WTC11 (cell line): ENCODE results near the gene OOSP4A. TPM values are rescaled to one million over a fixed set of nuclear protein-coding genes. Genes with fewer than 3 reads are reported as not detected.
A peak's percentile ranks its signal among the peaks of the same experiment; 100 is the strongest.

ENCODE experiments used
- ATAC-seq: fragments of 200-7000 bp; cut with Tn5 transposase; 2 replicates; pipeline ENCODE4 v1.10.0; 2021; ENCODE audit warnings: mild to moderate bottlenecking, moderate library complexity
- CTCF ChIA-PET: fragments of 300-600 bp; sonication (Branson Sonifier 250); formaldehyde crosslinking; loops from one replicate; lab custom pipeline; 2021; ENCODE audit warnings: antibody characterized with exemption; lab: Charles Lee
- POLR2A ChIA-PET: fragments of 350-600 bp; sonication (Branson Sonifier 250); formaldehyde crosslinking; loops from one replicate; lab custom pipeline; 2021; ENCODE audit warnings: antibody characterized with exemption; lab: Charles Lee
- DNase-seq: peaks from one replicate; pipeline ENCODE4 v3.0.0; 2021; ENCODE audit warnings: low spot score
- H3K27ac Mint-ChIP-seq: 2 replicates; pipeline ENCODE4 v1.8.0; 2021; ENCODE audit warnings: mixed read lengths
- H3K27me3 Mint-ChIP-seq: 2 replicates; pipeline ENCODE4 v1.8.0; 2021; ENCODE audit warnings: low read depth, mild to moderate bottlenecking, moderate library complexity, mixed read lengths
- H3K36me3 Mint-ChIP-seq: 2 replicates; pipeline ENCODE4 v1.8.0; 2021; ENCODE audit warnings: mixed read lengths
- H3K4me1 Mint-ChIP-seq: 2 replicates; pipeline ENCODE4 v1.8.0; 2022; ENCODE audit warnings: mixed read lengths
- H3K4me3 Mint-ChIP-seq: 2 replicates; pipeline ENCODE4 v1.8.0; 2021; ENCODE audit warnings: mild to moderate bottlenecking, moderate library complexity, mixed read lengths
- H3K9me3 Mint-ChIP-seq: 2 replicates; pipeline ENCODE4 v1.8.0; 2021; ENCODE audit warnings: mixed read lengths
- ATF3 ChIP-seq: sonication (generic); formaldehyde crosslinking; conservative IDR thresholded peaks from 2 replicates; pipeline ENCODE4 v1.8.1; 2022; ENCODE audit warnings: mild to moderate bottlenecking, missing genetic modification reagents
- EMX1 ChIP-seq: fragments of 250-450 bp; sonication (Bioruptor Pico); IDR thresholded peaks from 2 replicates; pipeline ENCODE4 v1.8.0; 2021; ENCODE audit warnings: mild to moderate bottlenecking
- ETV6 ChIP-seq: sonication (generic); formaldehyde crosslinking; IDR thresholded peaks from 2 replicates; pipeline ENCODE4 v1.8.1; 2022; ENCODE audit warnings: mild to moderate bottlenecking, missing genetic modification reagents
- FOXP4 ChIP-seq: sonication (generic); formaldehyde crosslinking; IDR thresholded peaks from 2 replicates; pipeline ENCODE4 v1.8.0; 2022; ENCODE audit warnings: mild to moderate bottlenecking, missing genetic modification reagents
- HMGA2 ChIP-seq: fragments of 250-450 bp; sonication (Bioruptor Pico); IDR thresholded peaks from 2 replicates; pipeline ENCODE4 v1.4.0; 2021; ENCODE audit warnings: mild to moderate bottlenecking, moderate library complexity
- JUN ChIP-seq: sonication (generic); formaldehyde crosslinking; IDR thresholded peaks from 2 replicates; pipeline ENCODE4 v1.8.0; 2023; ENCODE audit warnings: mild to moderate bottlenecking, missing genetic modification reagents
- RORB ChIP-seq: fragments of 250-450 bp; sonication (Bioruptor Pico); IDR thresholded peaks from 2 replicates; pipeline ENCODE4 v1.9.0; 2021; ENCODE audit warnings: mild to moderate bottlenecking
- SMAD3 ChIP-seq: sonication (generic); formaldehyde crosslinking; IDR thresholded peaks from 2 replicates; pipeline ENCODE4 v1.8.0; 2022; ENCODE audit warnings: missing genetic modification reagents, mild to moderate bottlenecking, borderline replicate concordance
- SMAD4 ChIP-seq: sonication (generic); formaldehyde crosslinking; IDR thresholded peaks from 2 replicates; pipeline ENCODE4 v1.8.0; 2022; ENCODE audit warnings: mild to moderate bottlenecking, missing genetic modification reagents
- TCF7 ChIP-seq: sonication (generic); formaldehyde crosslinking; IDR thresholded peaks from 2 replicates; pipeline ENCODE4 v1.8.0; 2022; ENCODE audit warnings: mild to moderate bottlenecking, low read depth, missing genetic modification reagents, moderate library complexity
- ZMAT4 ChIP-seq: fragments of 250-450 bp; sonication (Bioruptor Pico); IDR thresholded peaks from 2 replicates; pipeline ENCODE4 v1.9.0; 2021; ENCODE audit warnings: mild to moderate bottlenecking
- ZNF121 ChIP-seq: sonication (generic); formaldehyde crosslinking; IDR thresholded peaks from 2 replicates; pipeline ENCODE4 v1.8.0; 2023; ENCODE audit warnings: missing genetic modification reagents
- ZNF138 ChIP-seq: sonication (generic); formaldehyde crosslinking; conservative IDR thresholded peaks from 2 replicates; pipeline ENCODE4 v1.8.1; 2022; ENCODE audit warnings: mild to moderate bottlenecking, moderate library complexity, missing genetic modification reagents
- ZNF263 ChIP-seq: sonication (generic); formaldehyde crosslinking; IDR thresholded peaks from 2 replicates; pipeline ENCODE4 v1.8.1; 2022; ENCODE audit warnings: low read depth, mild to moderate bottlenecking, moderate library complexity, missing genetic modification reagents
- ZNF512 ChIP-seq: sonication (generic); formaldehyde crosslinking; IDR thresholded peaks from 2 replicates; pipeline ENCODE4 v1.8.1; 2022; ENCODE audit warnings: missing genetic modification reagents, borderline replicate concordance
- ZNF532 ChIP-seq: fragments of 250-450 bp; sonication (Bioruptor Pico); IDR thresholded peaks from 2 replicates; pipeline ENCODE4 v1.9.0; 2021; ENCODE audit warnings: mild to moderate bottlenecking, borderline replicate concordance
- total RNA-seq: library from RNA; stranded (reverse); gene quantifications from 3 replicates; pipeline ENCODE4 v1.2.3, GENCODE V29; 2021
- TF ChIP-seq, protein P1 (sequence below): sonication (generic); formaldehyde crosslinking; IDR thresholded peaks from 2 replicates; pipeline ENCODE4 v1.8.1; 2023; ENCODE audit warnings: mild to moderate bottlenecking, missing genetic modification reagents
- TF ChIP-seq, protein P2 (sequence below): sonication (generic); formaldehyde crosslinking; IDR thresholded peaks from 2 replicates; pipeline ENCODE4 v1.8.1; 2022; ENCODE audit warnings: mild to moderate bottlenecking, moderate library complexity, missing genetic modification reagents

The OOSP4A gene
- total RNA-seq, 1 experiment from 2014 or later: not detected

GRCh38 chr11:59938132-59938531, 25.7 kb upstream of the OOSP4A start, which contains the start of gene OOSP1 (continued):
- TF ChIP-seq ZNF532 (CRISPR knock-in tag) (no peak), FOXP4 (CRISPR knock-in tag) (no peak), ZNF121 (CRISPR knock-in tag) (no peak)

DNA sequence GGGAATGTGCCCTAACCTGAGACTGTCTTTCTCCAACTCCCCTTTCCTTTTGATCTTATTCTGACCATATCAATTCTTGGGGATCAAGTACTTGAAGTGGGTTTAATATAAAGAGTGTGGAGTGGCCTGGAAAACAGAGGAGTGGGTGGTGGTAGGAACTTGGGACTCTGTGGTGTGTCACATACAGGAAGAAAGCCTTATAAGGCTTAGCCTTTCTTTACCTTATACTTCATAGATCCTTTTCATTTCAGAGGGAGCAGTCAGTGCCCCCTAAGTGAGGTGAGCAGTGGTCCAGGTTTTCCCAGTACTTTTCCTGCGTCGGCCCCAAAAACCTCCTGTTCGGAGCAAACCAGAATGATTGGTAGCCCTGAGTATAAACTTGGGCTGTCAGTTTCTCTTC, 25.1 kb upstream of the OOSP4A start:
- Mint-ChIP-seq H3K4me3 (no peak overlapping the region), H3K9me3 (peaks cover 11% of the 10 kb centered on the region), H3K27ac (no peak overlapping the region), H3K36me3 (peaks cover under 1% of the 10 kb centered on the region; the same call in 1 of the 2 replicates), H3K4me1 (peaks cover 5% of the 10 kb centered on the region; the same call in 1 of the 2 replicates), H3K27me3 (no peaks in the 10 kb centered on the region)
- POLR2A ChIA-PET: no interaction called here
- no peak for DNase-seq
- no peak for ATAC-seq
- TF ChIP-seq ZNF138 (CRISPR knock-in tag) (no peak), EMX1 (CRISPR knock-in tag) (no peak), HMGA2 (CRISPR knock-in tag) (no peak), ZNF263 (CRISPR knock-in tag) (no peak), TCF7 (CRISPR knock-in tag) (no peak)
- CTCF ChIA-PET: no interaction called here

DNA sequence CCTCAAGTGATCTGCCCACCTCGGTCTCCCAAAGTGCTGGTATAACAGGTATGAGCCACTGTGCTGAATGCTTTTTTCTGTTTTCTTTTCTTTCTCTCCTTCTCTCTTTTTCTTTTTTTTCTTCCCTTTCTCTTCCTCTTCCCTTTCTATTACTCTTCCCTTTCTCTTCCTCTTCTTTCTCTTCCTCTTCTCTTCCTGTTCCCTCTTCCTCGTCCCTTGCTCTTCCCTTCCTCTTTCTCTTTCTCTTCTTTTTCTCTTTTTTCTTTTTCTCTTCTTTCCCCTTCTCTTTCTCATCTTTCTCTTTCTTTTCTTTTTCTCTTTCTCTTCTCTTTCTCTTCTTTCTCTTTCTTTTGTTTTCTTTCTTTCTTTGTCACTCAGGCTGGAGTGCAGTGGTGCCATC, 24.4 kb upstream of the OOSP4A start:
- no peak overlapping the region for H3K4me3 Mint-ChIP-seq
- no peak for ATAC-seq

DNA sequence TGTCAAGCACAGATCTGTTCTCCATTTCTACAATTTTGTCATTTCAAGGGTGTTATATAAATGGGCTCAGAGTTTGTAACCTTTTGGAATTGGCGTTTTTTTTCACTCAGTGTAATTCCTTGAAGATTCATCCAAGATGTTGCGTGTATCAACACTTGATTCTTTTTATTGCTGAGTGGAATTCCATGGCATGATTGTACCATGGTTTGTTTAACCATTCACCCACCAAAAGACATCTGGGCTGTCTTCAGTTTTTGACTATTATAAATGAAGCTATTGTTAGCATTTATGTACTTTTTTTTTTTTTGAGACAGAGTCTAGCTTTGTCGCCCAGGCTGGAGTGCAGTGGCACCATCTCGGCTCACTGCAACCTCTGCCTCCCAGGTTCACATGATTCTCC, 22.7 kb upstream of the OOSP4A start:
- CTCF ChIA-PET: no interaction called here
- Mint-ChIP-seq H3K36me3 (peaks cover 3% of the 10 kb centered on the region; the same call in 1 of the 2 replicates), H3K27me3 (no peaks in the 10 kb centered on the region), H3K4me1 (peaks cover 18% of the 10 kb centered on the region), H3K27ac (no peak overlapping the region), H3K4me3 (no peak overlapping the region), H3K9me3 (peaks cover 24% of the 10 kb centered on the region)
- POLR2A ChIA-PET: no interaction called here
- DNase-seq (no peak), ATAC-seq (no peak)
- no peak for TF ChIP-seq ATF3 (CRISPR knock-in tag)
- no peak for TF ChIP-seq ETV6 (CRISPR knock-in tag)
- TF ChIP-seq, protein P1, sequence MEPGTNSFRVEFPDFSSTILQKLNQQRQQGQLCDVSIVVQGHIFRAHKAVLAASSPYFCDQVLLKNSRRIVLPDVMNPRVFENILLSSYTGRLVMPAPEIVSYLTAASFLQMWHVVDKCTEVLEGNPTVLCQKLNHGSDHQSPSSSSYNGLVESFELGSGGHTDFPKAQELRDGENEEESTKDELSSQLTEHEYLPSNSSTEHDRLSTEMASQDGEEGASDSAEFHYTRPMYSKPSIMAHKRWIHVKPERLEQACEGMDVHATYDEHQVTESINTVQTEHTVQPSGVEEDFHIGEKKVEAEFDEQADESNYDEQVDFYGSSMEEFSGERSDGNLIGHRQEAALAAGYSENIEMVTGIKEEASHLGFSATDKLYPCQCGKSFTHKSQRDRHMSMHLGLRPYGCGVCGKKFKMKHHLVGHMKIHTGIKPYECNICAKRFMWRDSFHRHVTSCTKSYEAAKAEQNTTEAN: no peak
- TF ChIP-seq, protein P2, sequence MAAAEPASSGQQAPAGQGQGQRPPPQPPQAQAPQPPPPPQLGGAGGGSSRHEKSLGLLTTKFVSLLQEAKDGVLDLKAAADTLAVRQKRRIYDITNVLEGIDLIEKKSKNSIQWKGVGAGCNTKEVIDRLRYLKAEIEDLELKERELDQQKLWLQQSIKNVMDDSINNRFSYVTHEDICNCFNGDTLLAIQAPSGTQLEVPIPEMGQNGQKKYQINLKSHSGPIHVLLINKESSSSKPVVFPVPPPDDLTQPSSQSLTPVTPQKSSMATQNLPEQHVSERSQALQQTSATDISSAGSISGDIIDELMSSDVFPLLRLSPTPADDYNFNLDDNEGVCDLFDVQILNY (CRISPR knock-in tag): no peak
- TF ChIP-seq ZNF121 (CRISPR knock-in tag): no peak
- no peak for TF ChIP-seq SMAD4 (CRISPR knock-in tag)
- no peak for TF ChIP-seq RORB (CRISPR knock-in tag)
- no peak for TF ChIP-seq SMAD3
- no peak for TF ChIP-seq ZMAT4

More for the DNA sequence above, 24.4 kb upstream of the OOSP4A start:
- POLR2A ChIA-PET: no interaction called here
- CTCF ChIA-PET: interaction anchor here (0.8 kb wide), 1 partner anchor 21 kb away, joined by 8 read pairs; no protein-coding TSS in a partner anchor
- H3K4me1 Mint-ChIP-seq: peaks cover 10% of the 10 kb centered on the region
- peaks cover 15% of the 10 kb centered on the region for H3K9me3 Mint-ChIP-seq
- DNase-seq: no peak
- TF ChIP-seq ZNF512 (CRISPR knock-in tag) (0 out of 2 replicates have a peak, but pooled peaks have one; percentile 9), JUN (CRISPR knock-in tag) (no peak)
- H3K27me3 Mint-ChIP-seq: no peaks in the 10 kb centered on the region
- no peak overlapping the region for H3K27ac Mint-ChIP-seq
- H3K36me3 Mint-ChIP-seq: peaks cover 3% of the 10 kb centered on the region; the same call in 1 of the 2 replicates
